Activated T-cell treated with anti-CD3 and anti-CD28 coated beads, Interleukin-2, amount 50 U/mL, for 4 hours (primary cell): ENCODE data around the gene SLC9A2. TPM values are rescaled to one million over a fixed set of nuclear protein-coding genes. Genes with fewer than 3 reads are reported as not detected.

Experiments used
- ATAC-seq, 2 donors: fragments of 200-7000 bp; cut with Tn5 transposase; one replicate each; pipeline ENCODE4 v1.10.0; 2021
- DNase-seq: peaks from one replicate; pipeline ENCODE4 v3.0.0-alpha.2; 2020
- H3K27me3 Mint-ChIP-seq: one replicate; pipeline ENCODE4 v1.8.0; 2021; ENCODE audit warnings: low read depth, mixed read lengths
- H3K36me3 Mint-ChIP-seq: one replicate; pipeline ENCODE4 v1.8.0; 2022; ENCODE audit warnings: mixed read lengths; ENCODE audit not compliant: insufficient read depth
- H3K4me1 Mint-ChIP-seq: one replicate; pipeline ENCODE4 v1.8.0; 2021; ENCODE audit warnings: low read depth, mixed read lengths
- H3K4me3 Mint-ChIP-seq: one replicate; pipeline ENCODE4 v1.8.0; 2021; ENCODE audit warnings: mild to moderate bottlenecking, moderate library complexity, mixed read lengths
- H3K9me3 Mint-ChIP-seq: one replicate; pipeline ENCODE4 v1.8.0; 2021; ENCODE audit warnings: mixed read lengths
- total RNA-seq, 3 donors: library from RNA; stranded (reverse); gene quantifications; one replicate each; pipeline ENCODE4 v1.2.1, GENCODE V29; 2021

Gene SLC9A2
- under 1 TPM; 0.03 to 0.08 (median 0.05) TPM for total RNA-seq

- peaks cover 54% of the 10 kb centered on the region for H3K27me3 Mint-ChIP-seq
- DNase-seq (no peak), ATAC-seq (peak; percentile 70 to 72)
- peak within 1 kb of the TSS; percentile 49 for H3K4me3 Mint-ChIP-seq
- no peaks in the 10 kb centered on the region for H3K9me3 Mint-ChIP-seq
- H3K4me1 Mint-ChIP-seq, result peaks cover 12% of the 10 kb centered on the region
- H3K36me3 Mint-ChIP-seq, result no peaks in the 10 kb centered on the region
Observed at GRCh38 chr2:102619414-102620319, at the start of gene SLC9A2. SLC9A2 (plus strand) TSS chr2:102619553; CDS start chr2:102619849, 296 bp downstream.

GRCh38 chr2:102575888-102576287, 43.5 kb upstream of the SLC9A2 start:
- H3K4me1 Mint-ChIP-seq, result no peaks in the 10 kb centered on the region
- peaks cover 8% of the 10 kb centered on the region for H3K27me3 Mint-ChIP-seq
- H3K9me3 Mint-ChIP-seq, result peaks cover 18% of the 10 kb centered on the region
- ATAC-seq (no peak), DNase-seq (no peak)
- H3K36me3 Mint-ChIP-seq, result no peaks in the 10 kb centered on the region
- H3K4me3 Mint-ChIP-seq, result no peak overlapping the region

GRCh38 chr2:102578376-102578775, 41.0 kb upstream of the SLC9A2 start:
- peaks cover 14% of the 10 kb centered on the region for H3K27me3 Mint-ChIP-seq
- H3K9me3 Mint-ChIP-seq, result peaks cover 21% of the 10 kb centered on the region
- H3K4me1 Mint-ChIP-seq, result peaks cover 11% of the 10 kb centered on the region
- no peaks in the 10 kb centered on the region for H3K36me3 Mint-ChIP-seq
- no peak for DNase-seq
- H3K4me3 Mint-ChIP-seq, result no peak overlapping the region
- no peak for ATAC-seq

GRCh38 chr2:102581911-102582310, 37.4 kb upstream of the SLC9A2 start:
- Mint-ChIP-seq H3K4me1 (peaks cover 11% of the 10 kb centered on the region), H3K36me3 (no peaks in the 10 kb centered on the region), H3K27me3 (peaks cover 16% of the 10 kb centered on the region), H3K9me3 (peaks cover 14% of the 10 kb centered on the region), H3K4me3 (no peak overlapping the region)
- DNase-seq, result no peak
- no peak for ATAC-seq

- DNase-seq (no peak), ATAC-seq (no peak)
- H3K4me3 Mint-ChIP-seq, result no peak overlapping the region
- peaks cover 18% of the 10 kb centered on the region for H3K27me3 Mint-ChIP-seq
- H3K4me1 Mint-ChIP-seq, result peaks cover 11% of the 10 kb centered on the region
- H3K36me3 Mint-ChIP-seq, result no peaks in the 10 kb centered on the region
- H3K9me3 Mint-ChIP-seq, result peaks cover 9% of the 10 kb centered on the region
Observed at GRCh38 chr2:102582845-102583244, 36.5 kb upstream of the SLC9A2 start.

- H3K4me1 Mint-ChIP-seq, result peaks cover 11% of the 10 kb centered on the region
- no peak for ATAC-seq
- peaks cover 13% of the 10 kb centered on the region for H3K27me3 Mint-ChIP-seq
- peaks cover 2% of the 10 kb centered on the region for H3K9me3 Mint-ChIP-seq
- no peak overlapping the region for H3K4me3 Mint-ChIP-seq
- H3K36me3 Mint-ChIP-seq, result no peaks in the 10 kb centered on the region
- no peak for DNase-seq
Observed at GRCh38 chr2:102585847-102586404, 33.4 kb upstream of the SLC9A2 start.

- no peak overlapping the region for H3K4me3 Mint-ChIP-seq
- ATAC-seq (no peak), DNase-seq (no peak)
- H3K36me3 Mint-ChIP-seq, result no peaks in the 10 kb centered on the region
- H3K4me1 Mint-ChIP-seq, result no peaks in the 10 kb centered on the region
- H3K27me3 Mint-ChIP-seq, result peaks cover 10% of the 10 kb centered on the region
- H3K9me3 Mint-ChIP-seq, result no peaks in the 10 kb centered on the region
Observed at GRCh38 chr2:102588213-102588939, 31.0 kb upstream of the SLC9A2 start.

GRCh38 chr2:102589444-102589843, 29.9 kb upstream of the SLC9A2 start:
- no peak for ATAC-seq

GRCh38 chr2:102591491-102592045, 27.8 kb upstream of the SLC9A2 start:
- no peak overlapping the region for H3K4me3 Mint-ChIP-seq
- no peaks in the 10 kb centered on the region for H3K36me3 Mint-ChIP-seq
- DNase-seq (no peak), ATAC-seq (no peak)
- no peaks in the 10 kb centered on the region for H3K9me3 Mint-ChIP-seq
- no peaks in the 10 kb centered on the region for H3K4me1 Mint-ChIP-seq
- peaks cover 6% of the 10 kb centered on the region for H3K27me3 Mint-ChIP-seq

More at GRCh38 chr2:102589444-102589843, 29.9 kb upstream of the SLC9A2 start:
- Mint-ChIP-seq H3K36me3 (no peaks in the 10 kb centered on the region), H3K4me1 (no peaks in the 10 kb centered on the region), H3K27me3 (peaks cover 9% of the 10 kb centered on the region), H3K4me3 (no peak overlapping the region), H3K9me3 (no peaks in the 10 kb centered on the region)
- DNase-seq, result no peak

GRCh38 chr2:102592601-102593000, 26.8 kb upstream of the SLC9A2 start:
- H3K36me3 Mint-ChIP-seq, result no peaks in the 10 kb centered on the region
- no peaks in the 10 kb centered on the region for H3K4me1 Mint-ChIP-seq
- ATAC-seq (no peak), DNase-seq (no peak)
- H3K9me3 Mint-ChIP-seq, result no peaks in the 10 kb centered on the region
- no peak overlapping the region for H3K4me3 Mint-ChIP-seq
- peaks cover 3% of the 10 kb centered on the region for H3K27me3 Mint-ChIP-seq

- no peaks in the 10 kb centered on the region for H3K9me3 Mint-ChIP-seq
- no peak overlapping the region for H3K4me3 Mint-ChIP-seq
- peaks cover 7% of the 10 kb centered on the region for H3K27me3 Mint-ChIP-seq
- H3K36me3 Mint-ChIP-seq, result no peaks in the 10 kb centered on the region
- DNase-seq (no peak), ATAC-seq (no peak)
- H3K4me1 Mint-ChIP-seq, result no peaks in the 10 kb centered on the region
Observed at GRCh38 chr2:102593516-102593915, 25.8 kb upstream of the SLC9A2 start.

GRCh38 chr2:102594445-102595016, 24.8 kb upstream of the SLC9A2 start:
- H3K36me3 Mint-ChIP-seq, result no peaks in the 10 kb centered on the region
- DNase-seq (no peak), ATAC-seq (no peak)
- no peaks in the 10 kb centered on the region for H3K4me1 Mint-ChIP-seq
- H3K9me3 Mint-ChIP-seq, result no peaks in the 10 kb centered on the region
- peaks cover 7% of the 10 kb centered on the region for H3K27me3 Mint-ChIP-seq
- no peak overlapping the region for H3K4me3 Mint-ChIP-seq

GRCh38 chr2:102597788-102598187, 21.6 kb upstream of the SLC9A2 start:
- ATAC-seq, result no peak
- DNase-seq, result no peak
- H3K27me3 Mint-ChIP-seq, result peaks cover 18% of the 10 kb centered on the region
- H3K4me1 Mint-ChIP-seq, result no peaks in the 10 kb centered on the region
- H3K9me3 Mint-ChIP-seq, result no peaks in the 10 kb centered on the region
- no peaks in the 10 kb centered on the region for H3K36me3 Mint-ChIP-seq
- H3K4me3 Mint-ChIP-seq, result no peak overlapping the region

- Mint-ChIP-seq H3K4me3 (no peak overlapping the region), H3K9me3 (no peaks in the 10 kb centered on the region), H3K27me3 (peaks cover 20% of the 10 kb centered on the region), H3K36me3 (no peaks in the 10 kb centered on the region), H3K4me1 (no peaks in the 10 kb centered on the region)
- ATAC-seq, result no peak
- DNase-seq, result no peak
Observed at GRCh38 chr2:102599486-102599885, 19.9 kb upstream of the SLC9A2 start.
